Measurements from ENCODE around the gene SMC1A.

DNA sequence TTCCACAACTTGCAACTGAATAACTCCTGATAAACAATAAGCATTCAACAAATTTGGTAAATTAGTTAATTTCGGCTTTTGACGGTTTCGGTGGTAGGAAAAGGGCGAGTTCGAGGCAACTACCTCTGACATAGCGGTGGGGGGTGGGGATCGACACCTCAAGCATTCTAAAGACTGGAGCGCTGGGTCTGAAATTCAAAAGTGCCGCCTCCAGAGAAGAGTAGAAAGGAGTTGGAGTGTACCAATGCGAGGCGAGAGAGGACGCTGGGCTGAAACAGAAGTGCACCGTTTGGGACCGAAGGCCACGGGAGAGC is 725 bp downstream of the SMC1A start:
- TF ChIP-seq POLR2AphosphoS5 (IDR thresholded peaks at IDR 0.05) = no peak
- no peak for TF ChIP-seq CTCF (IDR thresholded peaks at IDR 0.05)

Data from breast epithelium (tissue), 3 donors.